ENCODE results near the gene ACVR2B. TPM values are rescaled to one million over a fixed set of nuclear protein-coding genes. Genes with fewer than 3 reads are reported as not detected.

The ACVR2B gene
- total and polyA plus RNA-seq, 10 of the 15 experiments (the other 5 are each of a cell fraction or from before 2014, with no cell fraction given), result 0.27 to 2.9 (median 1.0) TPM

DNA sequence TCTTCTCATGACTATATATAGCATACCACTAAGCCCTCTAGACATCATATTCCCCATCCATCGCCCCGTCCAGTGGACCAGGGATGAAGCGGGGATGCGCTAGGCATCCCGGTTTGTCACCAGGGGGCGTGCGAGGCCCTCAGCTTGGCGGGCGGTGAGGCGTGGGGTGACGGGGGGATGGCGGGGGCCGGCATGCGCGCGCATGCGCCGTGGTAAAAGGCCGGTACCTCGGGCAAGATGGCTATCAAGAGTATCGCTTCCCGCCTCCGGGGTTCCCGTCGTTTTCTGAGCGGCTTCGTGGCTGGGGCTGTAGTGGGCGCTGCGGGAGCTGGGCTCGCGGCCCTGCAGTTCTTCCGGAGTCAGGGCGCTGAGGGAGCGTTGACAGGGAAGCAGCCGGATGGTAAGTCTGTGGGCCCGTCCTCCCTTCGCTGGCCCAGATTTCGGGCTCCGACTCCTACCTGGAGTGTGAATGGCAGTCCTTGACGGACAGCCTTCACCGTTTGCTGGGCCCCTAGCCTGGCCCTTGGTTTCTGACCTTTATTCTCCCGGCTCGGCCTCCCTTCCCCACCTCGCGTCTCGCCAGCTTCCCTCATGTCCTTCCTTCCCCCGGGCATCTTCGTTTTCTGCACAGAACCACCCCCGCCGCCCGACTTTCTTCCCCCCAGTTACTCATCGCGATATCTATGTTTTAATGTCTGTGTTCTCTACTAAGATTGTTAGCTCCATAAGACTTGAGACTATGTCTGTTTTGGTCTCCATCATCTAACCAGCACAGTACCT, 42.6 kb downstream of the ACVR2B start, which contains the start of gene EXOG (continued):
- TF ChIP-seq, protein P1, sequence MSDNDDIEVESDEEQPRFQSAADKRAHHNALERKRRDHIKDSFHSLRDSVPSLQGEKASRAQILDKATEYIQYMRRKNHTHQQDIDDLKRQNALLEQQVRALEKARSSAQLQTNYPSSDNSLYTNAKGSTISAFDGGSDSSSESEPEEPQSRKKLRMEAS (IDR thresholded peaks at IDR 0.05; ENCODE audit: low read depth, low read length), result 0 out of 2 replicates have a peak, but pooled peaks have one; percentile 35
- no peak for TF ChIP-seq KLF5 (IDR thresholded peaks at IDR 0.05; ENCODE audit: partially characterized antibody)
- TF ChIP-seq MXI1 (IDR thresholded peaks at IDR 0.05; ENCODE audit: low read depth, low read length), result peak; percentile 64; the same call in 1 of the 2 replicates
- TF ChIP-seq YY1 (IDR thresholded peaks at IDR 0.05; ENCODE audit: low read depth, low read length), result peak; percentile 93
- TF ChIP-seq, protein P2, sequence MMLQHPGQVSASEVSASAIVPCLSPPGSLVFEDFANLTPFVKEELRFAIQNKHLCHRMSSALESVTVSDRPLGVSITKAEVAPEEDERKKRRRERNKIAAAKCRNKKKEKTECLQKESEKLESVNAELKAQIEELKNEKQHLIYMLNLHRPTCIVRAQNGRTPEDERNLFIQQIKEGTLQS (IDR thresholded peaks at IDR 0.05; ENCODE audit: borderline replicate concordance, extremely low read depth, low read depth, low read length), result no peak
- TF ChIP-seq BMI1 (IDR thresholded peaks at IDR 0.05; ENCODE audit: borderline replicate concordance), result no peak
- TF ChIP-seq SMAD5 (IDR thresholded peaks at IDR 0.05; ENCODE audit: low read depth), result peak; percentile 57
- TF ChIP-seq, protein P3, sequence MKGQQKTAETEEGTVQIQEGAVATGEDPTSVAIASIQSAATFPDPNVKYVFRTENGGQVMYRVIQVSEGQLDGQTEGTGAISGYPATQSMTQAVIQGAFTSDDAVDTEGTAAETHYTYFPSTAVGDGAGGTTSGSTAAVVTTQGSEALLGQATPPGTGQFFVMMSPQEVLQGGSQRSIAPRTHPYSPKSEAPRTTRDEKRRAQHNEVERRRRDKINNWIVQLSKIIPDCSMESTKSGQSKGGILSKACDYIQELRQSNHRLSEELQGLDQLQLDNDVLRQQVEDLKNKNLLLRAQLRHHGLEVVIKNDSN (IDR thresholded peaks at IDR 0.05; ENCODE audit: borderline replicate concordance, extremely low read length, insufficient read depth, low read depth, low read length), result no peak
- TF ChIP-seq STAT1 (conservative IDR thresholded peaks at IDR 0.05), result no peak
- no peak for TF ChIP-seq FOXM1 (IDR thresholded peaks at IDR 0.05; ENCODE audit: low read depth, low read length)
- no peak for TF ChIP-seq TCF3 (IDR thresholded peaks at IDR 0.05; ENCODE audit: borderline replicate concordance, insufficient read depth, low read depth, low read length)
- no peak for TF ChIP-seq SUPT20H (IDR thresholded peaks at IDR 0.05; ENCODE audit: borderline replicate concordance, control insufficient read depth, low read depth, low read length)
- TF ChIP-seq ZSCAN29 (IDR thresholded peaks at IDR 0.05), result no peak
- TF ChIP-seq SP1 (IDR thresholded peaks at IDR 0.05; ENCODE audit: low read depth, low read length), result no peak
- TF ChIP-seq, protein P4, sequence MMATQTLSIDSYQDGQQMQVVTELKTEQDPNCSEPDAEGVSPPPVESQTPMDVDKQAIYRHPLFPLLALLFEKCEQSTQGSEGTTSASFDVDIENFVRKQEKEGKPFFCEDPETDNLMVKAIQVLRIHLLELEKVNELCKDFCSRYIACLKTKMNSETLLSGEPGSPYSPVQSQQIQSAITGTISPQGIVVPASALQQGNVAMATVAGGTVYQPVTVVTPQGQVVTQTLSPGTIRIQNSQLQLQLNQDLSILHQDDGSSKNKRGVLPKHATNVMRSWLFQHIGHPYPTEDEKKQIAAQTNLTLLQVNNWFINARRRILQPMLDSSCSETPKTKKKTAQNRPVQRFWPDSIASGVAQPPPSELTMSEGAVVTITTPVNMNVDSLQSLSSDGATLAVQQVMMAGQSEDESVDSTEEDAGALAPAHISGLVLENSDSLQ (IDR thresholded peaks at IDR 0.05), result peak; percentile 79; the same call in 1 of the 2 replicates
- TF ChIP-seq, protein P5, sequence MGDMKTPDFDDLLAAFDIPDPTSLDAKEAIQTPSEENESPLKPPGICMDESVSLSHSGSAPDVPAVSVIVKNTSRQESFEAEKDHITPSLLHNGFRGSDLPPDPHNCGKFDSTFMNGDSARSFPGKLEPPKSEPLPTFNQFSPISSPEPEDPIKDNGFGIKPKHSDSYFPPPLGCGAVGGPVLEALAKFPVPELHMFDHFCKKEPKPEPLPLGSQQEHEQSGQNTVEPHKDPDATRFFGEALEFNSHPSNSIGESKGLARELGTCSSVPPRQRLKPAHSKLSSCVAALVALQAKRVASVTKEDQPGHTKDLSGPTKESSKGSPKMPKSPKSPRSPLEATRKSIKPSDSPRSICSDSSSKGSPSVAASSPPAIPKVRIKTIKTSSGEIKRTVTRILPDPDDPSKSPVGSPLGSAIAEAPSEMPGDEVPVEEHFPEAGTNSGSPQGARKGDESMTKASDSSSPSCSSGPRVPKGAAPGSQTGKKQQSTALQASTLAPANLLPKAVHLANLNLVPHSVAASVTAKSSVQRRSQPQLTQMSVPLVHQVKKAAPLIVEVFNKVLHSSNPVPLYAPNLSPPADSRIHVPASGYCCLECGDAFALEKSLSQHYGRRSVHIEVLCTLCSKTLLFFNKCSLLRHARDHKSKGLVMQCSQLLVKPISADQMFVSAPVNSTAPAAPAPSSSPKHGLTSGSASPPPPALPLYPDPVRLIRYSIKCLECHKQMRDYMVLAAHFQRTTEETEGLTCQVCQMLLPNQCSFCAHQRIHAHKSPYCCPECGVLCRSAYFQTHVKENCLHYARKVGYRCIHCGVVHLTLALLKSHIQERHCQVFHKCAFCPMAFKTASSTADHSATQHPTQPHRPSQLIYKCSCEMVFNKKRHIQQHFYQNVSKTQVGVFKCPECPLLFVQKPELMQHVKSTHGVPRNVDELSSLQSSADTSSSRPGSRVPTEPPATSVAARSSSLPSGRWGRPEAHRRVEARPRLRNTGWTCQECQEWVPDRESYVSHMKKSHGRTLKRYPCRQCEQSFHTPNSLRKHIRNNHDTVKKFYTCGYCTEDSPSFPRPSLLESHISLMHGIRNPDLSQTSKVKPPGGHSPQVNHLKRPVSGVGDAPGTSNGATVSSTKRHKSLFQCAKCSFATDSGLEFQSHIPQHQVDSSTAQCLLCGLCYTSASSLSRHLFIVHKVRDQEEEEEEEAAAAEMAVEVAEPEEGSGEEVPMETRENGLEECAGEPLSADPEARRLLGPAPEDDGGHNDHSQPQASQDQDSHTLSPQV (IDR thresholded peaks at IDR 0.05), result no peak
- TF ChIP-seq, protein P6, sequence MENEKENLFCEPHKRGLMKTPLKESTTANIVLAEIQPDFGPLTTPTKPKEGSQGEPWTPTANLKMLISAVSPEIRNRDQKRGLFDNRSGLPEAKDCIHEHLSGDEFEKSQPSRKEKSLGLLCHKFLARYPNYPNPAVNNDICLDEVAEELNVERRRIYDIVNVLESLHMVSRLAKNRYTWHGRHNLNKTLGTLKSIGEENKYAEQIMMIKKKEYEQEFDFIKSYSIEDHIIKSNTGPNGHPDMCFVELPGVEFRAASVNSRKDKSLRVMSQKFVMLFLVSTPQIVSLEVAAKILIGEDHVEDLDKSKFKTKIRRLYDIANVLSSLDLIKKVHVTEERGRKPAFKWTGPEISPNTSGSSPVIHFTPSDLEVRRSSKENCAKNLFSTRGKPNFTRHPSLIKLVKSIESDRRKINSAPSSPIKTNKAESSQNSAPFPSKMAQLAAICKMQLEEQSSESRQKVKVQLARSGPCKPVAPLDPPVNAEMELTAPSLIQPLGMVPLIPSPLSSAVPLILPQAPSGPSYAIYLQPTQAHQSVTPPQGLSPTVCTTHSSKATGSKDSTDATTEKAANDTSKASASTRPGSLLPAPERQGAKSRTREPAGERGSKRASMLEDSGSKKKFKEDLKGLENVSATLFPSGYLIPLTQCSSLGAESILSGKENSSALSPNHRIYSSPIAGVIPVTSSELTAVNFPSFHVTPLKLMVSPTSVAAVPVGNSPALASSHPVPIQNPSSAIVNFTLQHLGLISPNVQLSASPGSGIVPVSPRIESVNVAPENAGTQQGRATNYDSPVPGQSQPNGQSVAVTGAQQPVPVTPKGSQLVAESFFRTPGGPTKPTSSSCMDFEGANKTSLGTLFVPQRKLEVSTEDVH (IDR thresholded peaks at IDR 0.05; ENCODE audit: low read depth, partially characterized antibody), result no peak
- no peak for TF ChIP-seq STAT3 (IDR thresholded peaks at IDR 0.05; ENCODE audit: low read depth, low read length)
- 0 out of 2 replicates have a peak, but pooled peaks have one; percentile 34 for TF ChIP-seq NR2F1 (conservative IDR thresholded peaks at IDR 0.05)
